Fibroblast of skin of scalp (primary cell): ENCODE data around the gene FARS2.

Source experiments
- DNase-seq: peaks from one replicate; pipeline ENCODE4 v3.0.0-alpha.2; 2013

Gene FARS2

GRCh38 chr6:5738211-5738610, 476.9 kb downstream of the FARS2 start:
- DNase-seq, result no peak

- DNase-seq, result no peak
Measured at GRCh38 chr6:5744497-5744896, 483.2 kb downstream of the FARS2 start.

GRCh38 chr6:5745081-5745480, 483.8 kb downstream of the FARS2 start:
- no peak for DNase-seq

GRCh38 chr6:5746053-5746758, 484.9 kb downstream of the FARS2 start:
- peak; percentile 40 for DNase-seq

- no peak for DNase-seq
Measured at GRCh38 chr6:5746759-5747130, 485.4 kb downstream of the FARS2 start.

GRCh38 chr6:5747379-5747778, 486.1 kb downstream of the FARS2 start:
- no peak for DNase-seq

- DNase-seq, result no peak
Measured at GRCh38 chr6:5749016-5749650, 487.8 kb downstream of the FARS2 start.

- DNase-seq, result no peak
Measured at GRCh38 chr6:5749651-5750215, 488.4 kb downstream of the FARS2 start.

GRCh38 chr6:5751525-5752390, 490.4 kb downstream of the FARS2 start:
- DNase-seq, result no peak

GRCh38 chr6:5752391-5752680, 491.0 kb downstream of the FARS2 start:
- peak; percentile 84 for DNase-seq

- DNase-seq, result no peak
Measured at GRCh38 chr6:5753209-5753608, 491.9 kb downstream of the FARS2 start.

GRCh38 chr6:5754904-5755303, 493.6 kb downstream of the FARS2 start:
- DNase-seq, result no peak

GRCh38 chr6:5759571-5759970, 498.3 kb downstream of the FARS2 start:
- DNase-seq, result no peak

- DNase-seq, result no peak
Measured at GRCh38 chr6:5761370-5761769, 500.1 kb downstream of the FARS2 start.

GRCh38 chr6:5762561-5762968, 501.3 kb downstream of the FARS2 start:
- DNase-seq, result peak; percentile 19

GRCh38 chr6:5763407-5763806, 502.1 kb downstream of the FARS2 start:
- no peak for DNase-seq

- DNase-seq, result peak; percentile 59
Measured at GRCh38 chr6:5763871-5764270, 502.6 kb downstream of the FARS2 start.

GRCh38 chr6:5764401-5764955, 503.2 kb downstream of the FARS2 start:
- peak; percentile 39 for DNase-seq

GRCh38 chr6:5765141-5765760, 503.9 kb downstream of the FARS2 start:
- DNase-seq, result no peak

GRCh38 chr6:5766260-5766659, 504.9 kb downstream of the FARS2 start:
- DNase-seq, result no peak

GRCh38 chr6:5767471-5767870, 506.2 kb downstream of the FARS2 start:
- no peak for DNase-seq

GRCh38 chr6:5771211-5771610, 509.9 kb downstream of the FARS2 start:
- no peak for DNase-seq
